Non-pigmented ciliary epithelial cell (primary cell): ENCODE data around the gene CAMK1D.
"Not testable (repeated sequence)": the region's sequence is repeated elsewhere in the genome, so short reads cannot be mapped to it uniquely, and the experiment has no call there.

Source experiments
- DNase-seq: peaks from one replicate; pipeline ENCODE4 v3.0.0-alpha.2; 2010; ENCODE audit warnings: low read depth

CAMK1D gene

DNA sequence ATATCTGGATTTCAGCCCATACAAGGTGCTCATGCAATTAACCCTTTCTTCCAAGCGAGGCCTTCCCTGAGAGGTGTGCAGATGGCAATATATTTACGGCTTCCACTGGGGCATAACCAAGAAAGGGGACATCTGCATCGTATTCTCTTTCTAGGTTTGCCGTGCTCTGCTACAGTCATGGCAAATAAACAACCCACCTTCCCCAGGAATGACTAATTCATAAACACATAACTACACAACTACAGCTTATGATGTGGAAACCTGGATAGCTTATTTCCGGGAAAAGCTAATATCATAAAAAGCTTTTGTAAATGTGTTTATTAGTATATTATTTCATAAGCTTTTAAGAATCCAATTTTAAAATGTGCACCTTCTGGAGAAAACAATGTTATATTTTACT is 120.0 kb downstream of the CAMK1D start:
- no peak for DNase-seq

- no peak for DNase-seq
Observed at GRCh38 chr10:12470719-12471118, 121.4 kb downstream of the CAMK1D start.

DNA sequence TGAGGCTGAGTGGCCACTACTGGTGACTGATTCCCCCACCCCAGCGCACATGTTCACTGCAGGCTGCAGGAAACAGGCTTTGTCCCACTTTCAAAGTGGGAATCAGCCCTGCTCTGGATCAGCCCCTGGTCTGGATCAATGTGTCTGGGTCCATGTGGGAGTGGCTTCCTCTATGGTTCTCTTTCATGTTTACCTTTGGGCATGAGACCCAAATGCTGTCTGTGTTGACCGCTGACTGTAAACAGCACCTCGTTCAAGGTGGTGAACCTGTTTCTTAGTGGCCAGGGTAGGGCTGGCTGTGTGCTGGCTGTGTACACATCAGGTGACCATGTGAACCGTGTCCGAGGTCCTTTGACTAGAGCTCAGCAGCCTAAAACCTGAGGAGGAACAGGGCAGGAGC is 121.8 kb downstream of the CAMK1D start:
- DNase-seq = no peak

GRCh38 chr10:12473491-12473890 is 124.1 kb downstream of the CAMK1D start:
- no peak for DNase-seq

DNA sequence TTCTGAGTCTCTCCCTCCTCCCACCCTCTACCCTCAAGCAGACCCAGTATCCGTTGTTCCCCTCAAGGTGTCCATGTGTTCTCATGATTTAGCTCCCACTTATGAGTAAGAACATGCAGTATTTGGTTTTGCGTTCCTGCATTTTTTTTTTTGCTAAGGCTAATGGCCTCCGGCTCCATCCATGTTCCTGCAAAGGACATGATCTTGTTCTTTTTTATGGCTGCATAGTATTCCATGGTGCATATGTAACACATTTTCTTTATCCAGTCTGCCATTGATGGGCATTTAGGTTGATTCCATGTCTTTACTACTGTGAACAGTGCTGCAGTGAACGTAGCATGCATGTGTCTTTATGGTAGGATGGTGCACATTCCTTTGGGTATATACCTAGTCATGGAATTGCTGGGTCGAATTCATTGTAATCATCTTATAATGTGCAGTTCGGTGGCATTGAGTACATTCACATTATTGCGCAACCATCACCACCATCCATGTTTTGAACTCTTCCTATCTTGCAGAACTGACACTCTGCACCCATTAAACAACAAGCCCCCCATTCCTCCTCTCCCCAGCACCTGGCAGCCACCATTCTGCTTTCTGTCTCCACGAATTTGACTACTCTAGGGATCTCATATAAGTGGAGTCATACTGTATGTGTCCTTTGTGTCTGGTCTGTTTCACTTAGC is 125.5 kb downstream of the CAMK1D start:
- no peak for DNase-seq

GRCh38 chr10:12476656-12477055 is 127.3 kb downstream of the CAMK1D start:
- no peak for DNase-seq

GRCh38 chr10:12479437-12479844 is 130.1 kb downstream of the CAMK1D start:
- no peak for DNase-seq

- DNase-seq = no peak
Observed at GRCh38 chr10:12479924-12480323, 130.6 kb downstream of the CAMK1D start.

DNA sequence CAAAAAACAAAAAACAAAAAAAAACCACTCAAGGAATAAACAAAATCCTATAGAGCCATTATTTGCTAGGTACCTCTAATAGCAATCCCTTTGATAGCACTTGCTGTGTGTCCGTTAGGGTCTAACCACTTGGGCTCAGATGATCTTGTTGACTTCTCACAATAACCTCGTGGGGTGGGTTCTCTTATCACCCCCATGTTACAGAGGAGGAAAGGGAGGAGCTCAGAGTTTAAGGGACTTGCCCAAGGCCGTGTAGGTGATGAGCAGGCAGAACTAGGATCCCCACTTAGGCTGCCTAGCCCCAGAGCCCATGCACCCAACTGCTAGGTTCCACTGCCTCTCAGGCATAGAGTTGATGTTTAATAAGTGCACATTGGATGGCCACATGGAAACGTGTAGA is 131.1 kb downstream of the CAMK1D start:
- DNase-seq = no peak

DNA sequence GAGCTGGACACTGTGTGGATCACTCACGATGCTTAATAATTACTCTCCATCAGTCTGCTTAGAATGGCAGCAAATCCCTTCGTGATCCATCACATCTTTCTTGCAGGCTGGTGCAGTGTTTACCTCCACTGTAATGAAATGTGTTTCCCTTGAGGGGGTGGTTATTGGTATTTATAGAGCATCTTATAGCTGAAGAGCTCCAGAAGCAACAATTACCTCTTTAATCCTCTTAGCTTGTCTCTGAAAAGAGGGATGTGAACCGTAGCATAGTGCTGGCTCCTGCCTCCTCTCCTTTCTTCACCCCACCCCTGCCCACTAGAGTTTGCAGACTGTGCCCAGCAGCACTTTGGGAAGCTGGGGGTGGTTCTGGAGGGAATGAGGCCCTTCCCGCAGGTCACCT is 132.6 kb downstream of the CAMK1D start:
- DNase-seq = no peak

- no peak for DNase-seq
Observed at GRCh38 chr10:12482587-12482986, 133.2 kb downstream of the CAMK1D start.

GRCh38 chr10:12484002-12484918 is 134.9 kb downstream of the CAMK1D start:
- no peak for DNase-seq

DNA sequence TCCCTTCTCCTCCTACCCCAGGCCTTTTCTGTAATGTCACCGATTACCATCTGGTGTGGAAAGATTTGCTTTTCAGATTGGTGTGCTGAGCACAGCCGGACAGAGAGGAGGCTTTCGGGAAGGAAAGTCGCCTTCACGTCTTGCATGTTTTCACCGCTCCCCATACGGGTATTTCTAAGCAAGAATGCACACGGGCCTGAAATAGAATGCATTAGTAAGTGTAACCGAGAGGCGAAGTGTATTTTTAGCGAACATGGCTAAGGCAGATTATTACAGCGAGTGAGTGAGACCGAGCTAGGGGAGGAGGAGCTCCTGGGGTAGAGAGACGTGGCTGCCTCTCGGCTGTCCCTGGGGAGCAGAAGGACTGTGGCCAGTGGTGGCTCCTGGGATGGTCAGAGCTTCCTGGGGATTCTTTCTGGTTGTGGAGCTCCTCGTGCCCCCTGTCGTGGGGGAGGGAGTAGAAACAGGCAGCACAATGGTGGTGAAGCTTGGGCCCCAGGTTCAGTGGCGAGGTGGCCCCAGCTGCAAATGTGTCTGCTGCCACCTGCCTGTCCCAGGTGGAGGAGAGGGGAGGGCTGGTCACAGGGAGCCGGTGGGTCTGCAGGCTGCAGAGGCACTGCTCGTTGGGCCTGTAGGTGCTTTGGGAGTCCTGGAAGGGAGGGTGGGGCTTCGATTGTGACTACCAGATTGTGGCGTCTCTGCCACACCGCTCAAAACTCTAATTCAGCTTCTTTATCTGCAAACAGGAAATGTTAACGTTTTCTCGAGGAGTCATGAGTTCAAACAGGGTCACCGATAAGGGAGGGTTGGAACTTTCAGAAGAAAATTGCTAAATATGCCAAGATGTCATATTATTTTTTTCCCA is 135.8 kb downstream of the CAMK1D start:
- DNase-seq = no peak

DNA sequence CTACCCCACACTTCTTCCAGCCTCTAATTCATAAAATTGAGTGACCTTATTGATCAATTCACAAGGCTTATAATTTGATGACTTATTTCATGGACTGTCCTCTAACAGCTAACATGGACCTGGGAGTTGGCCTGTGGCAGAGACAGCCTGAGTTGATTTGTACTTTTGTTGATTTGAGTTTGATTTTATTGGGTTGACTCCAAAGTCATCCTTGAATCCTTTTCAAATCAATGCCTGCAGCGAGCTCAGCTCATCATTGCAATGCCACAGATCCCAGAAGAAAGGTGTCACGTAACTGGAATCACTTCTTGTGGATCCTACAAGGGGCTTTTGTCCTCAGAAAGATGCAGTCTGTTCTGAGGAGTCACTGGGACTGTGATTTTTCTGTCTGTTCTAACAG is 138.0 kb downstream of the CAMK1D start:
- DNase-seq = no peak

- no peak for DNase-seq
Observed at GRCh38 chr10:12488626-12489025, 139.3 kb downstream of the CAMK1D start.

GRCh38 chr10:12489357-12489756 is 140.0 kb downstream of the CAMK1D start:
- DNase-seq = no peak

DNA sequence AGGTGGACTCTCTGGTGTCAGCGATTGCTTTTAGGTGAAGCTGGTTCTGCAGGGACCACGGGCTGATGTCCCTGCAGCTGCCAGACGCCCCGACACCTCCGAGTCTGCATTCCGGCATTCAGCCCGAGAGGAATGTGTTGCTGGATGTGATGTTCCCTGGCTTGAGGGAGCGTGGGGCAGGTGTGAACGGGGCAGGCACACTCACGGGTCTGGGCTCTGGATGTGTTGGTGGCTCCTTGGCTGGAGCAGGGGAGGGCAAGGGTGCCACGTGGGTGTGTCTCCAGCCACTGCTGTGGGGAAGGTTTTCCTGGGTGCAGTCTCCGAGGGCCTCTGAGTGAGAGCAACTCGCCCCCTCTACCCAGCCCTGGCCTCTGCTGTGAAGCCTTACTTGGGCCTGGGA is 140.5 kb downstream of the CAMK1D start:
- no peak for DNase-seq

DNA sequence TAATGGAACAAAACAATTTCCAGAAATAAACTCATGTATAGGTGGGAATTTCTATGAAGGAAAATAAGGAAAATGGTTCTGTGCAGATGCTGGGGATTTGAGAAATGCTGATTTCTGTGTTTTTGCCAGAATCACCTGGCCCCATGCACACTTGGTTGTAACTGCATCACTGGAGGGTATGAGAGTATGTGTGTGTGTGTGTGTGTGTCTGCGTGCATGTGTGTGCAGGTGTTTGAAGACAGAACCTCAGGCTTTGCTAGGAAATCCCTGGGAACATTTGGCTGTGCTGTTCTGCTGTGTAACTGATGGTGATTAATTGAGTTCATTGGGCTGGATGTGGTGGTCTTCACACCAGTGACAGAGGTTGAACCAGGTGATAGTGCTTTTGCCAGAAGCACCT is 141.6 kb downstream of the CAMK1D start:
- DNase-seq = no peak

GRCh38 chr10:12491491-12491890 is 142.1 kb downstream of the CAMK1D start:
- no peak for DNase-seq

- DNase-seq = no peak
Observed at GRCh38 chr10:12492016-12492415, 142.7 kb downstream of the CAMK1D start.

- not testable (repeated sequence) for DNase-seq
Observed at GRCh38 chr10:12497046-12497445, 147.7 kb downstream of the CAMK1D start.
